ENCODE data around the gene TFEB. TPM values are rescaled to one million over a fixed set of nuclear protein-coding genes. Genes with fewer than 3 reads are reported as not detected.

TFEB gene
- total RNA-seq, 1 donor from 2014 or later: 18.6 TPM

- DNase-seq (ENCODE audit: low spot score in 2 of 2): no peak
- H3K4me1 ChIP-seq: no peaks in the 10 kb centered on the region
- no peaks in the 10 kb centered on the region for H3K9me3 ChIP-seq
- TF ChIP-seq, protein P1, sequence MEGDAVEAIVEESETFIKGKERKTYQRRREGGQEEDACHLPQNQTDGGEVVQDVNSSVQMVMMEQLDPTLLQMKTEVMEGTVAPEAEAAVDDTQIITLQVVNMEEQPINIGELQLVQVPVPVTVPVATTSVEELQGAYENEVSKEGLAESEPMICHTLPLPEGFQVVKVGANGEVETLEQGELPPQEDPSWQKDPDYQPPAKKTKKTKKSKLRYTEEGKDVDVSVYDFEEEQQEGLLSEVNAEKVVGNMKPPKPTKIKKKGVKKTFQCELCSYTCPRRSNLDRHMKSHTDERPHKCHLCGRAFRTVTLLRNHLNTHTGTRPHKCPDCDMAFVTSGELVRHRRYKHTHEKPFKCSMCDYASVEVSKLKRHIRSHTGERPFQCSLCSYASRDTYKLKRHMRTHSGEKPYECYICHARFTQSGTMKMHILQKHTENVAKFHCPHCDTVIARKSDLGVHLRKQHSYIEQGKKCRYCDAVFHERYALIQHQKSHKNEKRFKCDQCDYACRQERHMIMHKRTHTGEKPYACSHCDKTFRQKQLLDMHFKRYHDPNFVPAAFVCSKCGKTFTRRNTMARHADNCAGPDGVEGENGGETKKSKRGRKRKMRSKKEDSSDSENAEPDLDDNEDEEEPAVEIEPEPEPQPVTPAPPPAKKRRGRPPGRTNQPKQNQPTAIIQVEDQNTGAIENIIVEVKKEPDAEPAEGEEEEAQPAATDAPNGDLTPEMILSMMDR (IDR thresholded peaks at IDR 0.05): no peak
- no peaks in the 10 kb centered on the region for H3K27me3 ChIP-seq
- H3K27ac ChIP-seq: no peak overlapping the region
- no peak overlapping the region for H3K4me3 ChIP-seq
- intact Hi-C loops (cut with DNase I): no loop called here
- H3K36me3 ChIP-seq: no peaks in the 10 kb centered on the region
Measured at GRCh38 chr6:41748542-41748941, 13.1 kb upstream of the TFEB start.

DNA sequence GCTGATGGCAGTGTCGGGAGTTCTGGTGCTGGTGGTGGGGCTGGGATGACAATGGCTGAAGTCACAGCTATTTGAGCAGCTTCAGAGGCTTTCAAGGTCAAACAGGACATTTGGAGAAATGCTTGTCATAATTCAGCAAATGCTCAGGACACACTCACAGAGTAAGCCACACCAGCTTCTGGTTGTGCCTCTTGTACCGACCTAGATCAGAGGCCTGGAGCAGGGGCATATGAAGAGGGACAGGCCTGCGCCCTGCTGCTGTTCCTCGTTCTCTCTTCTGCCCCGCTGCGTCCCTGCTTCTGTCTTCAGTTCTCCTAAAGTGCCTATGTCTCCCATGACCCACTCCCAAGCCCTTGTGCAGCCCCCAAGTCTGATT is 12.7 kb upstream of the TFEB start:
- no peaks in the 10 kb centered on the region for H3K36me3 ChIP-seq
- no peak overlapping the region for H3K27ac ChIP-seq
- no peaks in the 10 kb centered on the region for H3K9me3 ChIP-seq
- TF ChIP-seq, protein P1 (IDR thresholded peaks at IDR 0.05): no peak
- H3K4me1 ChIP-seq: no peaks in the 10 kb centered on the region
- no peak overlapping the region for H3K4me3 ChIP-seq
- intact Hi-C loops (cut with DNase I): no loop called here
- H3K27me3 ChIP-seq: no peaks in the 10 kb centered on the region
- no peak for DNase-seq (ENCODE audit: low spot score in 2 of 2)

DNA sequence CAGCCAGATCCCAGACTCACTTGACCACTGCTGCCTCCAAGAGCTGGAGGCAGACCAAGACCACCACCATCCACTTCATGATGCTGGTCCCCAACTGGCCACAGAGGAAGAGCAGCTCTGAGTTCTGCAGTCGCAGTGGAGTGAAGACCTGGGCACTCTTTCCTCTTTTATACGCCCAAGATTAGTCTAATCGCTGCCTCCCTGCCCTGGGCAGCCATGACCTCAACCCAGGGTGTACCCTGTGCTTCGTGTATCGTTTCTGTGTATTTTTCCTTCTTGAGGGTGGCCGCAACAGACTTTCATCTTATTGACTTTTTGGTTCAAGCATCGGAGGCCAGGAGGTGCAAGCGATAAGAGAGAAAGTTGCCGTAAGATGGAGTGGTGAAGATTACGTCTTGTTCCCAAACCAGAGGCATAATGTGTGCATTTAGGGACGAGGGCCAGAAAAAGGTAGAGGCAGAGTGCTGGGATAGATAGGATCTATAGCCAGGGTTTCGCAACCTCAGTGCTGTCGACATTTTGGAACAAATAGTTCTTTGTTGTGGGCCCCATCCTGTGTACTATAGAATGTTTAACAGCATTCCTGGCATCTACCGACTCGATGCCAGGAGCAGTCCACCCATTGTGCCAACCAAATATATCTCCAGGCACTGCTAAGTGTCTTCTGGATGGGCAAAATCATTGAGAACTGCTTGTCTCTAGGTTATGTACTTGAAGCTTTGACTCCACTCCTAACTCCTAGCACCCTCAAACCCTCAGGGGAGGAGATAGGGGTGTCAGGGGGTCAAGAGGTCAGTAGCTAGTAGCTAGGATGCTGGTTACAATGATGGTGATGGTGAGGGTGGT is 12.1 kb upstream of the TFEB start, which contains the start of gene PGC:
Gene PGC (minus strand): TSS at position 142 of the 846 bp plus-strand sequence. CDS start 63 bp downstream, at position 79.
- H3K4me1 ChIP-seq: no peaks in the 10 kb centered on the region
- no peaks in the 10 kb centered on the region for H3K27me3 ChIP-seq
- H3K9me3 ChIP-seq: no peaks in the 10 kb centered on the region
- intact Hi-C loops (cut with DNase I): no loop called here
- H3K36me3 ChIP-seq: no peaks in the 10 kb centered on the region
- no peak for DNase-seq (ENCODE audit: low spot score in 2 of 2)
- no peak within 1 kb of the TSS for H3K27ac ChIP-seq
- TF ChIP-seq, protein P1 (IDR thresholded peaks at IDR 0.05): no peak
- H3K4me3 ChIP-seq: no peak within 1 kb of the TSS

DNA sequence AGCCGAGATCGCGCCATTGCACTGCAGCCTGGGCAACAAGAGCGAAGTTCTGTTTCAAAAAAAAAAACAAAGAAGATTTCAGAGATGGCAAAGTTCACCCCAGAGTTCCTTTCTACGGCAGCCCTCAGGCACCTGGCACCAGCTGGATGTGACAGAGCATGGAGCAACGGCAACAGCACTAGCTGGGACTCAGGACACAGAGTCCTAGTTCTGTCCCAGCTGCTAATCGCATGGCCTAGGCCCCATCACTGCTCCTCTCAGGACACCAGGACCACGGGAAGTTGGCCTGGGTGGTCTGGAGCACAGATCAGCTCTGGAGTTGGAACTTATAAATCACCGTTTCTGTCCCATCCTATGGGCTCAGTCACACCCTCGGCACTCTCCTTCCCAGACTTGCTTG is 10.7 kb upstream of the TFEB start:
- no peak for DNase-seq (ENCODE audit: low spot score in 2 of 2)
- no peak overlapping the region for H3K27ac ChIP-seq
- no peaks in the 10 kb centered on the region for H3K9me3 ChIP-seq
- TF ChIP-seq, protein P1 (IDR thresholded peaks at IDR 0.05): no peak
- H3K36me3 ChIP-seq: no peaks in the 10 kb centered on the region
- no peaks in the 10 kb centered on the region for H3K4me1 ChIP-seq
- intact Hi-C loops (cut with DNase I): no loop called here
- no peaks in the 10 kb centered on the region for H3K27me3 ChIP-seq
- no peak overlapping the region for H3K4me3 ChIP-seq

DNA sequence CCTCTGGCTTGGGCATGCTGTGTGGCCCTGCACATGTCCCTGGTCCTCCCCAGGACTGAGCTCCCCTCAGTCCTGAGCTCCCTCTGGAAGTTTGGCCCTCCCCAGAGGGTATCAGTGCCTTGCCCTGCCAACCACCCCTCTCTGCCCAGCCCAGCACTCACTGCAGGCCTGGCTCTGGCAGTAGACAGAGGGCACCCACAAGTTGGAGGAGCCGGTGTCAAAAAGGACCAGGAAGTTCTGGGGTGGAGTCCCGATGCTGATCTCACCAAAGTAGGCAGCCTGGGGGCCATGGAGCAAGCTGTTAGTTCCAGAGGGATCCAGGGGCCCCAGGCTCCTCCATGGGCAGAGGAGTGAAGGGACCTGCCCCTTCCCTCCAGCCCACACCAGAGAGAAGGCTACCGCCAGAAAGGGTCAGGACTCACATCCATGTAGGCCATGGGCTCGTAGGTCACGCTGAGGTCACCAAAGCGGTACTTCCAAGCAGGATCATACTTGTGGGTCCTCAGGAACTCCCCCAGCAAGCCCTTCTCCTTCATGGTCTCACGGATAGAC is 8.9 kb upstream of the TFEB start:
- no peak for DNase-seq (ENCODE audit: low spot score in 2 of 2)
- Histone ChIP-seq H3K4me3 (no peak overlapping the region), H3K4me1 (no peaks in the 10 kb centered on the region), H3K9me3 (no peaks in the 10 kb centered on the region), H3K27me3 (no peaks in the 10 kb centered on the region), H3K27ac (no peak overlapping the region), H3K36me3 (no peaks in the 10 kb centered on the region)
- intact Hi-C loops (cut with DNase I): no loop called here
- TF ChIP-seq, protein P1 (IDR thresholded peaks at IDR 0.05): no peak
